Measurements from ENCODE around the gene KCNAB2.
"Not testable (repeated sequence)": the region's sequence is repeated elsewhere in the genome, so short reads cannot be mapped to it uniquely, and the experiment has no call there.

The KCNAB2 gene

GRCh38 chr1:6056572-6056948 is 10.9 kb downstream of the KCNAB2 start:
- H3K4me1 Mint-ChIP-seq, result peaks cover 24% of the 10 kb centered on the region
- H3K27ac Mint-ChIP-seq, result peak overlapping the region; percentile 59
- peaks cover 7% of the 10 kb centered on the region for H3K36me3 Mint-ChIP-seq
- no peaks in the 10 kb centered on the region for H3K27me3 Mint-ChIP-seq
- H3K9me3 Mint-ChIP-seq, result no peaks in the 10 kb centered on the region
- no peak overlapping the region for H3K4me3 Mint-ChIP-seq

GRCh38 chr1:6057170-6057845 is 11.6 kb downstream of the KCNAB2 start:
- Mint-ChIP-seq H3K27me3 (no peaks in the 10 kb centered on the region), H3K9me3 (no peaks in the 10 kb centered on the region), H3K4me3 (no peak overlapping the region), H3K4me1 (peaks cover 25% of the 10 kb centered on the region), H3K27ac (peak overlapping the region; percentile 55), H3K36me3 (peaks cover 7% of the 10 kb centered on the region)

GRCh38 chr1:6059866-6060265 is 14.2 kb downstream of the KCNAB2 start:
- no peak overlapping the region for H3K27ac Mint-ChIP-seq
- no peaks in the 10 kb centered on the region for H3K27me3 Mint-ChIP-seq
- no peak overlapping the region for H3K4me3 Mint-ChIP-seq
- H3K4me1 Mint-ChIP-seq, result peaks cover 27% of the 10 kb centered on the region
- no peaks in the 10 kb centered on the region for H3K9me3 Mint-ChIP-seq
- H3K36me3 Mint-ChIP-seq, result no peaks in the 10 kb centered on the region

- Mint-ChIP-seq H3K4me1 (peaks cover 16% of the 10 kb centered on the region), H3K4me3 (no peak overlapping the region), H3K27me3 (no peaks in the 10 kb centered on the region), H3K9me3 (no peaks in the 10 kb centered on the region), H3K36me3 (no peaks in the 10 kb centered on the region), H3K27ac (no peak overlapping the region)
Observed at GRCh38 chr1:6062670-6063069, 17.0 kb downstream of the KCNAB2 start.

GRCh38 chr1:6063532-6064053 is 17.9 kb downstream of the KCNAB2 start:
- H3K9me3 Mint-ChIP-seq, H3K36me3 Mint-ChIP-seq, H3K4me3 Mint-ChIP-seq, H3K27me3 Mint-ChIP-seq: not testable (repeated sequence)
- Mint-ChIP-seq H3K4me1 (peaks cover 14% of the 10 kb centered on the region), H3K27ac (peak overlapping the region; percentile 35)

GRCh38 chr1:6065093-6065858 is 19.6 kb downstream of the KCNAB2 start:
- no peak overlapping the region for H3K27ac Mint-ChIP-seq
- no peak overlapping the region for H3K4me3 Mint-ChIP-seq
- no peaks in the 10 kb centered on the region for H3K9me3 Mint-ChIP-seq
- no peaks in the 10 kb centered on the region for H3K36me3 Mint-ChIP-seq
- H3K4me1 Mint-ChIP-seq, result peaks cover 9% of the 10 kb centered on the region
- no peaks in the 10 kb centered on the region for H3K27me3 Mint-ChIP-seq

- Mint-ChIP-seq H3K9me3 (no peaks in the 10 kb centered on the region), H3K27ac (peak overlapping the region; percentile 23), H3K36me3 (no peaks in the 10 kb centered on the region), H3K4me3 (no peak overlapping the region), H3K4me1 (peaks cover 9% of the 10 kb centered on the region), H3K27me3 (no peaks in the 10 kb centered on the region)
Observed at GRCh38 chr1:6066680-6067079, 21.0 kb downstream of the KCNAB2 start.

- Mint-ChIP-seq H3K27ac (peak overlapping the region; percentile 30), H3K36me3 (no peaks in the 10 kb centered on the region), H3K27me3 (no peaks in the 10 kb centered on the region), H3K4me3 (no peak overlapping the region), H3K4me1 (peaks cover 6% of the 10 kb centered on the region), H3K9me3 (no peaks in the 10 kb centered on the region)
Observed at GRCh38 chr1:6068073-6068472, 22.4 kb downstream of the KCNAB2 start.

GRCh38 chr1:6068932-6069331 is 23.2 kb downstream of the KCNAB2 start:
- Mint-ChIP-seq H3K36me3 (no peaks in the 10 kb centered on the region), H3K4me1 (peaks cover under 1% of the 10 kb centered on the region), H3K4me3 (no peak overlapping the region), H3K27me3 (no peaks in the 10 kb centered on the region), H3K27ac (no peak overlapping the region), H3K9me3 (no peaks in the 10 kb centered on the region)

GRCh38 chr1:6069573-6069972 is 23.9 kb downstream of the KCNAB2 start:
- no peaks in the 10 kb centered on the region for H3K36me3 Mint-ChIP-seq
- H3K4me1 Mint-ChIP-seq, result no peaks in the 10 kb centered on the region

GRCh38 chr1:6070450-6070974 is 24.8 kb downstream of the KCNAB2 start:
- peaks cover 3% of the 10 kb centered on the region for H3K36me3 Mint-ChIP-seq
- no peaks in the 10 kb centered on the region for H3K27me3 Mint-ChIP-seq
- H3K9me3 Mint-ChIP-seq, result no peaks in the 10 kb centered on the region
- no peaks in the 10 kb centered on the region for H3K4me1 Mint-ChIP-seq
- H3K4me3 Mint-ChIP-seq, result no peak overlapping the region
- peak overlapping the region; percentile 32 for H3K27ac Mint-ChIP-seq

More at GRCh38 chr1:6069573-6069972, 23.9 kb downstream of the KCNAB2 start:
- H3K27ac Mint-ChIP-seq, result no peak overlapping the region
- H3K27me3 Mint-ChIP-seq, result no peaks in the 10 kb centered on the region
- no peak overlapping the region for H3K4me3 Mint-ChIP-seq
- H3K9me3 Mint-ChIP-seq, result no peaks in the 10 kb centered on the region

GRCh38 chr1:6071219-6071618 is 25.5 kb downstream of the KCNAB2 start:
- H3K4me1 Mint-ChIP-seq, result no peaks in the 10 kb centered on the region
- H3K27ac Mint-ChIP-seq, result no peak overlapping the region
- no peaks in the 10 kb centered on the region for H3K27me3 Mint-ChIP-seq
- H3K9me3 Mint-ChIP-seq, result no peaks in the 10 kb centered on the region
- peaks cover 4% of the 10 kb centered on the region for H3K36me3 Mint-ChIP-seq
- H3K4me3 Mint-ChIP-seq, result no peak overlapping the region

- Mint-ChIP-seq H3K27ac (no peak overlapping the region), H3K36me3 (peaks cover 6% of the 10 kb centered on the region), H3K27me3 (no peaks in the 10 kb centered on the region), H3K4me3 (no peak overlapping the region), H3K4me1 (no peaks in the 10 kb centered on the region), H3K9me3 (no peaks in the 10 kb centered on the region)
Observed at GRCh38 chr1:6072774-6073479, 27.2 kb downstream of the KCNAB2 start.

GRCh38 chr1:6073480-6074053 is 27.9 kb downstream of the KCNAB2 start:
- no peaks in the 10 kb centered on the region for H3K4me1 Mint-ChIP-seq
- H3K27ac Mint-ChIP-seq, result no peak overlapping the region
- H3K9me3 Mint-ChIP-seq, result no peaks in the 10 kb centered on the region
- H3K4me3 Mint-ChIP-seq, result no peak overlapping the region
- H3K27me3 Mint-ChIP-seq, result no peaks in the 10 kb centered on the region
- H3K36me3 Mint-ChIP-seq, result peaks cover 6% of the 10 kb centered on the region

- Mint-ChIP-seq H3K27ac (no peak overlapping the region), H3K4me3 (no peak overlapping the region), H3K27me3 (no peaks in the 10 kb centered on the region), H3K4me1 (no peaks in the 10 kb centered on the region), H3K9me3 (no peaks in the 10 kb centered on the region), H3K36me3 (peaks cover 6% of the 10 kb centered on the region)
Observed at GRCh38 chr1:6074192-6074901, 28.7 kb downstream of the KCNAB2 start.

Measured in activated naive CD4-positive, alpha-beta T cell treated with anti-CD3 and anti-CD28 coated beads, Interleukin-2, amount 50 U/mL, for 24 hours (primary cell).